CD14-positive monocyte (primary cell): Measurements from ENCODE around the gene NFE2. TPM values are rescaled to one million over a fixed set of nuclear protein-coding genes. Genes with fewer than 3 reads are reported as not detected.

Experiments
- DNase-seq, 3 donors: peaks; one replicate each; pipeline ENCODE4 v3.0.0-alpha.2; 2011 to 2022
- H2AFZ ChIP-seq: 2 replicates; pipeline ENCODE4 v1.6.0; 2012; ENCODE audit warnings: mild to moderate bottlenecking, low read depth, low read length, inconsistent platforms; ENCODE audit not compliant: insufficient read depth, poor library complexity, severe bottlenecking
- H3K27ac ChIP-seq, 2 donors: 1 replicate in 1 of 2; 2 replicates in 1 of 2; pipeline ENCODE4 v1.5.1; 2012 to 2013; ENCODE audit warnings: low read length in 2 of 2, control low read depth in 1 of 2, inconsistent platforms in 1 of 2, low read depth in 1 of 2, mild to moderate bottlenecking in 1 of 2
- H3K27me3 ChIP-seq, 2 donors: one replicate each; pipeline versions ENCODE4 v1.6.0 to v1.6.1; 2011 to 2013; ENCODE audit warnings: low read length in 2 of 2; ENCODE audit not compliant: control insufficient read depth in 2 of 2, insufficient read depth in 2 of 2
- H3K36me3 ChIP-seq, 2 donors: replicated peaks in 1 of 2; 1 replicate in 1 of 2; 2 replicates in 1 of 2; pipeline versions ENCODE4 v1.5.1 to v1.6.1; 2012 to 2013; ENCODE audit warnings: low read length in 2 of 2, control low read depth in 1 of 2, inconsistent platforms in 1 of 2, mild to moderate bottlenecking in 1 of 2; ENCODE audit not compliant: insufficient read depth in 2 of 2, control insufficient read depth in 1 of 2
- H3K4me1 ChIP-seq, 2 donors: 1 replicate in 1 of 2; 2 replicates in 1 of 2; pipeline versions ENCODE4 v1.5.1 to v1.6.1; 2012 to 2013; ENCODE audit warnings: low read length in 2 of 2, control low read depth in 1 of 2, inconsistent platforms in 1 of 2, mild to moderate bottlenecking in 1 of 2, moderate library complexity in 1 of 2; ENCODE audit not compliant: insufficient read depth in 2 of 2, control insufficient read depth in 1 of 2
- H3K4me2 ChIP-seq: replicated peaks from 2 replicates; pipeline ENCODE3; 2012; ENCODE audit warnings: low read length, moderate library complexity, mild to moderate bottlenecking; ENCODE audit not compliant: poor library complexity, severe bottlenecking; ENCODE audit errors: extremely low read depth
- H3K4me3 ChIP-seq, 3 experiments: fragments of 200-600 bp in 1 of 3; sonication (generic) in 1 of 3; replicated peaks in 1 of 3; 1 replicate in 2 of 3; 2 replicates in 1 of 3; pipeline ENCODE4 v1.5.1; 2011 to 2013; ENCODE audit warnings: low read length in 3 of 3, mild to moderate bottlenecking in 3 of 3, control low read depth in 2 of 3, low read depth in 2 of 3, inconsistent platforms in 1 of 3, moderate library complexity in 1 of 3
- H3K79me2 ChIP-seq: 2 replicates; pipeline ENCODE4 v1.6.0; 2012; ENCODE audit warnings: mild to moderate bottlenecking, control low read depth, inconsistent platforms, low read length, moderate library complexity; ENCODE audit not compliant: insufficient read depth
- H3K9ac ChIP-seq: 2 replicates; pipeline ENCODE4 v1.6.0; 2017; ENCODE audit warnings: low read length, mild to moderate bottlenecking; ENCODE audit not compliant: insufficient read depth, poor library complexity, severe bottlenecking
- H3K9me3 ChIP-seq, 2 donors: replicated peaks in 1 of 2; 1 replicate in 1 of 2; 2 replicates in 1 of 2; pipeline versions ENCODE4 v1.5.1 to v1.6.1; 2012 to 2013; ENCODE audit warnings: low read length in 2 of 2, control low read depth in 1 of 2; ENCODE audit not compliant: control insufficient read depth in 1 of 2, insufficient read depth in 1 of 2
- H4K20me1 ChIP-seq: 2 replicates; pipeline ENCODE4 v1.6.0; 2012; ENCODE audit warnings: mild to moderate bottlenecking, low read length, control low read depth, moderate library complexity; ENCODE audit not compliant: insufficient read depth
- H3K27ac Mint-ChIP-seq, 7 donors: one replicate each; pipeline ENCODE4 v1.8.0; 2020; ENCODE audit warnings: mild to moderate bottlenecking in 7 of 7, mixed read lengths in 7 of 7, moderate library complexity in 6 of 7, inconsistent platforms in 2 of 7
- H3K27me3 Mint-ChIP-seq, 3 donors: one replicate each; pipeline ENCODE4 v1.8.0; 2021 to 2022; ENCODE audit warnings: low read depth in 3 of 3, mild to moderate bottlenecking in 3 of 3, mixed read lengths in 3 of 3, moderate library complexity in 3 of 3, inconsistent platforms in 1 of 3
- H3K36me3 Mint-ChIP-seq, 2 donors: one replicate each; pipeline ENCODE4 v1.8.0; 2020; ENCODE audit warnings: mixed read lengths in 2 of 2, inconsistent platforms in 1 of 2, mild to moderate bottlenecking in 1 of 2
- H3K4me1 Mint-ChIP-seq: one replicate; pipeline ENCODE4 v1.8.0; 2020; ENCODE audit warnings: mild to moderate bottlenecking, mixed read lengths
- H3K4me3 Mint-ChIP-seq, 2 donors: one replicate each; pipeline ENCODE4 v1.8.0; 2020; ENCODE audit warnings: mild to moderate bottlenecking in 2 of 2, mixed read lengths in 2 of 2, moderate library complexity in 1 of 2
- H3K9me3 Mint-ChIP-seq, 7 donors: one replicate each; pipeline ENCODE4 v1.8.0; 2020 to 2022; ENCODE audit warnings: mixed read lengths in 7 of 7, mild to moderate bottlenecking in 6 of 7, moderate library complexity in 6 of 7, inconsistent platforms in 2 of 7
- CTCF ChIP-seq: fragments of 200-600 bp; IDR thresholded peaks from one replicate; pipeline ENCODE4 v1.8.0; 2022; ENCODE audit warnings: antibody characterized with exemption, mild to moderate bottlenecking
- WGBS: methylation state at CpG from one replicate; pipeline ENCODE4 v1.1.5; 2013; ENCODE audit warnings: missing lambda C conversion rate; ENCODE audit not compliant: insufficient coverage; 5-methylcytosine and 5-hydroxymethylcytosine counted together
- intact Hi-C, 2 donors: fragments of 100-400 bp; cut with micrococcal nuclease; formaldehyde crosslinking; loops; one replicate each; pipeline versions ENCODE4 v1.15.0 to v1.15.1; 2023
- polyA plus RNA-seq, 3 donors: library from polyadenylated mRNA; depleted of rRNA in 1 of 3; unstranded in 2 of 3; stranded (reverse) in 1 of 3; fragments of 300-500 nt in 2 of 3; fragments of >200 nt in 1 of 3; fragmentation: Illumina TruSeq in 2 of 3; gene quantifications; 1 replicate in 2 of 3; 2 replicates in 1 of 3; pipeline ENCODE4 v1.2.3, GENCODE V29; 2012 to 2021

NFE2 gene
- polyA plus RNA-seq, 3 donors, result 79.5 to 157 (median 95.6) TPM

GRCh38 chr12:54349036-54349435 is 48.2 kb upstream of the NFE2 start:
- WGBS, result no CpG with 5 or more reads among the region's 4 CpGs
- no peak overlapping the region for H3K4me3 Mint-ChIP-seq
- no peak for DNase-seq
- peaks cover 77 to 85% of the 10 kb centered on the region in 2 donors for H3K36me3 Mint-ChIP-seq
- Histone ChIP-seq H3K9me3 (no peaks in the 10 kb centered on the region), H3K4me2 (no peak overlapping the region), H3K27me3 (no peaks in the 10 kb centered on the region), H3K79me2 (no peaks in the 10 kb centered on the region), H3K9ac (no peak overlapping the region), H3K36me3 (peaks cover 64 to 94% of the 10 kb centered on the region in 2 donors), H2AFZ (no peak overlapping the region), H3K4me1 (peaks cover 14 to 21% of the 10 kb centered on the region in 2 donors), H3K27ac (no peak overlapping the region), H3K4me3 (no peak overlapping the region), H4K20me1 (no peaks in the 10 kb centered on the region)
- H3K9me3 Mint-ChIP-seq, result peaks cover 0 to 1% (median 0%) of the 10 kb centered on the region in 7 donors
- peaks cover 30% of the 10 kb centered on the region for H3K4me1 Mint-ChIP-seq
- H3K27me3 Mint-ChIP-seq, result peaks cover 7 to 11% (median 7%) of the 10 kb centered on the region in 3 donors
- intact Hi-C loops, result no loop called here
- no peak overlapping the region for H3K27ac Mint-ChIP-seq
- TF ChIP-seq CTCF, result no peak

- Histone ChIP-seq H3K4me1 (peaks cover 14 to 23% of the 10 kb centered on the region in 2 donors), H3K27me3 (no peaks in the 10 kb centered on the region), H3K4me3 (no peak overlapping the region), H3K27ac (no peak overlapping the region), H3K9me3 (no peaks in the 10 kb centered on the region), H2AFZ (no peak overlapping the region), H3K9ac (no peak overlapping the region), H4K20me1 (peaks cover 15% of the 10 kb centered on the region), H3K4me2 (no peak overlapping the region), H3K79me2 (peaks cover 37% of the 10 kb centered on the region), H3K36me3 (peaks cover 53 to 79% of the 10 kb centered on the region in 2 donors)
- no peak for TF ChIP-seq CTCF
- Mint-ChIP-seq H3K4me3 (no peak overlapping the region), H3K9me3 (no peaks in the 10 kb centered on the region), H3K4me1 (peaks cover 24% of the 10 kb centered on the region), H3K36me3 (peaks cover 48 to 77% of the 10 kb centered on the region in 2 donors), H3K27me3 (no peaks in the 10 kb centered on the region), H3K27ac (no peak overlapping the region)
- intact Hi-C loops, result no loop called here
- 100% methylated on average over 4 of the region's 9 CpGs for WGBS
- DNase-seq, result no peak
Measured at GRCh38 chr12:54341378-54342300, 40.8 kb upstream of the NFE2 start.
